HG03097 (cell line): ENCODE data around the gene PLXNA1.

Experiments
- ATAC-seq: cut with Tn5 transposase; IDR thresholded peaks from one replicate; pipeline ENCODE4 v1.9.1; 2021; ENCODE audit not compliant: unreplicated experiment, low FRiP score

PLXNA1 gene

GRCh38 chr3:126982471-126983175, at the start of gene PLXNA1:
PLXNA1 (plus strand) TSS chr3:126983115; CDS start chr3:126988594, 5,479 bp downstream.
- peak; percentile 48 for ATAC-seq

GRCh38 chr3:126934031-126934531, 48.8 kb upstream of the PLXNA1 start:
- ATAC-seq = no peak

GRCh38 chr3:126934991-126935390, 47.9 kb upstream of the PLXNA1 start:
- no peak for ATAC-seq

- no peak for ATAC-seq
These were observed 47.0 kb upstream of the PLXNA1 start for GRCh38 chr3:126935756-126936509.

GRCh38 chr3:126936853-126937425, 46.0 kb upstream of the PLXNA1 start:
- no peak for ATAC-seq

GRCh38 chr3:126937533-126937932, 45.4 kb upstream of the PLXNA1 start:
- no peak for ATAC-seq

GRCh38 chr3:126937973-126938372, 44.9 kb upstream of the PLXNA1 start:
- no peak for ATAC-seq

GRCh38 chr3:126938520-126939337, 44.2 kb upstream of the PLXNA1 start:
- ATAC-seq = no peak

GRCh38 chr3:126939338-126939718, 43.6 kb upstream of the PLXNA1 start:
- no peak for ATAC-seq

- ATAC-seq = no peak
These were observed 43.2 kb upstream of the PLXNA1 start for GRCh38 chr3:126939733-126940132.

- ATAC-seq = no peak
These were observed 41.1 kb upstream of the PLXNA1 start for GRCh38 chr3:126941721-126942270.

- no peak for ATAC-seq
These were observed 38.6 kb upstream of the PLXNA1 start for GRCh38 chr3:126944089-126944965.

GRCh38 chr3:126945171-126945721, 37.7 kb upstream of the PLXNA1 start:
- ATAC-seq = no peak

GRCh38 chr3:126945891-126946290, 37.0 kb upstream of the PLXNA1 start:
- ATAC-seq = no peak

- ATAC-seq = no peak
These were observed 36.5 kb upstream of the PLXNA1 start for GRCh38 chr3:126946405-126946804.

- ATAC-seq = no peak
These were observed 35.5 kb upstream of the PLXNA1 start for GRCh38 chr3:126947429-126947828.

- ATAC-seq = no peak
These were observed 33.9 kb upstream of the PLXNA1 start for GRCh38 chr3:126948980-126949535.

GRCh38 chr3:126951561-126951960, 31.4 kb upstream of the PLXNA1 start:
- ATAC-seq = no peak
